GM19397 (cell line): Measurements from ENCODE around the gene SUSD5.
"Not testable (repeated sequence)": the region's sequence is repeated elsewhere in the genome, so short reads cannot be mapped to it uniquely, and the experiment has no call there.

Experiments
- ATAC-seq: cut with Tn5 transposase; IDR thresholded peaks from one replicate; pipeline ENCODE4 v1.9.1; 2021; ENCODE audit warnings: mild to moderate bottlenecking, moderate library complexity; ENCODE audit not compliant: unreplicated experiment

SUSD5 gene

GRCh38 chr3:33117461-33117860 is 101.1 kb downstream of the SUSD5 start:
- no peak for ATAC-seq

DNA sequence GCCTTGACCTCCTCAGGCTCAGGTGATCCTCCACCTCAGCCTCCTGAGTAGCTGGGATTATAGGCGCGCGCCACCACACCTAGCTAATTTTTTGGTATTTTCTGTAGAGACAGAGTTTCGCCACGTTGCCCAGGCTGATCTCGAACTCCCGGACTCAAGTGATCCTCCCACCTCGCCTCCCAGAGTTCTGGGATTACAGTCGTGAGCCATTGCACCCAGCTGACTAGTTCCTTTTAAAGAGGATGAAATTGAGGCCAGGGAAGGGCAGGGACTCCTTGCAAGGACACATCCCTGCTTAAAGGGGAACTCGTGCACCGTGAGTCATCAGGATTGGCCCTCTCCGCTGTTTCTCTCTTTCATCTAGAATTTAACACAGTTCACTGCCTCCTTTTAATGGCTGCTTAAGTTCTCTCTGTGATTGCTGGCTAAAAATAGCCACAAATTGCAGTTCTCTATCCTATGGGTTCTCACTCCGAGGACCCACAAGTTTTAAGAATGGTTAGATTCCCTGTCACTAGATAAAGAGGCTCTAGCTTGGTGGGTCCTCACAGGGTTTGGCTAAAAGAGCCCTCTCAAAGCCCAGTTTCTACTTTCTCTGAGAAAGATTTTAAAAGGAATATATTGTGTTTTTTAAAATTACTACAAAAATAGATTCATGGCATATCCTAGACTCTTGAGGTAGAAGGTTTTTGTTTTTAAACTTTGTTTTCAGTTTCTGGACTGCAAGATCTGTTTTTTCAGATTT is 103.4 kb downstream of the SUSD5 start:
- ATAC-seq: no peak

- ATAC-seq: no peak
Observed at GRCh38 chr3:33114622-33115023, 104.0 kb downstream of the SUSD5 start.

- ATAC-seq: peak; percentile 86
Observed at GRCh38 chr3:33113772-33114621, 104.6 kb downstream of the SUSD5 start, which contains the start of gene CRTAP. TSS of gene CRTAP (plus strand) at chr3:33114014. CDS start at chr3:33114078, 64 bp downstream.

GRCh38 chr3:33111581-33111980 is 107.0 kb downstream of the SUSD5 start:
- ATAC-seq: no peak

DNA sequence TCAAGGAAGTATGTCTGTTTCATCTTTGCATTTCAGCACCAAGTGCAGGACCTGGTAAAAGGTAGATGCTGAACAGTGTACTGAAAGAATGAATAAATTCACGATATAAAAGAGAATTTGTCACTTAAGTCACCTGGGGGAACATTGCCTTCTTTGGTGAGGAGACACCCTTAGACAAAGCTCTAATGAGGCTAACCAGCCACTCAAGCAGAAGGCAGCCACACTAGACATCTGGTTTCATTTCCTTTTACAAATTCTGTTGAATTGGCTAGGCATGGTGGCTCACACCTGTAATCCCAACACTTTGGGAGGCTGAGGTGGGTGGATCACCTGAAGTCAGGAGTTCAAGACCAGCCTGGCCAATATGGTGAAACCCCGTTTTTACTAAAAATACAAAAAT is 111.8 kb downstream of the SUSD5 start:
- not testable (repeated sequence) for ATAC-seq

- no peak for ATAC-seq
Observed at GRCh38 chr3:33105341-33105948, 113.2 kb downstream of the SUSD5 start.

- no peak for ATAC-seq
Observed at GRCh38 chr3:33104803-33105202, 113.8 kb downstream of the SUSD5 start.

- no peak for ATAC-seq
Observed at GRCh38 chr3:33103480-33103879, 115.1 kb downstream of the SUSD5 start.

DNA sequence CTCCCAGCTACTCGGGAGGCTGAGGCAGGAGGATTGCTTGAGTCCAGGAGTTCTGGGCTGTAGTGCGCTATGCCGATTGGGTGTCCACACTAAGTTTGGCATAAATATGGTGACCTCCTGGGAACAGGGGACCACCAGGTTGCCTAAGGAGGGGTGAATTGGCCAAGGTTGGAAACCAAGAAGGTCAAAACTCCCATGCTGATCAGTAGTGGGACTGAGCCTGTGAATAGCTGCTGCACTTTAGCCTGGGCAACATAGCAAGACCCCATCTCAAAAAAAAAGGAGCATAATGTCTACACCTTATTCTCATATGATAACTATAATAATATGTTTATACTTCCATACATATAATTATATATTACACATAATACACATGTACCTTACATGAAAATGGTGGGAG is 115.6 kb downstream of the SUSD5 start:
- no peak for ATAC-seq

DNA sequence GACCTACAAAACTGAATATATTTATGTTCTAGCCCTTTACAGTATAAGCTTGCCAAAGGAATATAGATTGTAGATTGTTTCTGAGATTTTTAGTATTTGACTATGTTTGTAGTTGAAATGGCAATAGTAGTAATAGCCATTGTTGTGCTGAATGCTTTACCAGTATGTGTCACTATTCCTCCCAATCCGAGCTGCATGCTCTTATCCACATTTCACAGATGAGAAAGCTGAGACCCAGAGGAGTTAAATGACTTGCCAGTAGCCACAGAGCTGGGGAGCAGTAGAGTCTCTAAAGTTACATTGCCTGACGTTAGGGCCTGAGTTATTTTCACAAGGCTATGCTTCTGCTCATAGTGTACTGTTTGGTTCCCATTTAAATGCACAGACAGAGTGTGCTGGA is 118.4 kb downstream of the SUSD5 start:
- no peak for ATAC-seq
